Central memory CD8-positive, alpha-beta T cell (primary cell): ENCODE measurements around the gene FAF2.
"Not testable (repeated sequence)": the region's sequence is repeated elsewhere in the genome, so short reads cannot be mapped to it uniquely, and the experiment has no call there.

Source experiments
- ATAC-seq: fragments of 150-1000 bp; cut with Tn5 transposase; replicated peaks from 2 replicates; pipeline ENCODE4 v1.10.0; 2022; ENCODE audit warnings: mild to moderate bottlenecking, moderate FRiP score, moderate number of reproducible peaks; ENCODE audit not compliant: poor library complexity, severe bottlenecking; ENCODE audit errors: extremely low read depth
- DNase-seq, 2 donors: peaks; one replicate each; pipeline ENCODE4 v3.0.0; 2021; ENCODE audit warnings: low spot score in 2 of 2
- H3K27ac Mint-ChIP-seq: one replicate; pipeline ENCODE4 v1.8.0; 2022; ENCODE audit warnings: low read depth, mild to moderate bottlenecking, moderate library complexity, mixed read lengths
- H3K27me3 Mint-ChIP-seq: one replicate; pipeline ENCODE4 v1.8.0; 2022; ENCODE audit warnings: mixed read lengths
- H3K36me3 Mint-ChIP-seq: one replicate; pipeline ENCODE4 v1.8.0; 2022; ENCODE audit warnings: mild to moderate bottlenecking, moderate library complexity, mixed read lengths; ENCODE audit not compliant: insufficient read depth
- H3K4me1 Mint-ChIP-seq: one replicate; pipeline ENCODE4 v1.8.0; 2022; ENCODE audit warnings: mixed read lengths
- H3K4me3 Mint-ChIP-seq: one replicate; pipeline ENCODE4 v1.8.0; 2022; ENCODE audit warnings: mild to moderate bottlenecking, moderate library complexity, mixed read lengths
- H3K9me3 Mint-ChIP-seq: one replicate; pipeline ENCODE4 v1.8.0; 2022; ENCODE audit warnings: mixed read lengths

FAF2 gene

GRCh38 chr5:176425791-176426190 is 22.4 kb upstream of the FAF2 start:
- peaks cover 9% of the 10 kb centered on the region for H3K4me1 Mint-ChIP-seq
- no peaks in the 10 kb centered on the region for H3K9me3 Mint-ChIP-seq
- DNase-seq: no peak
- no peaks in the 10 kb centered on the region for H3K27me3 Mint-ChIP-seq
- H3K36me3 Mint-ChIP-seq: no peaks in the 10 kb centered on the region
- H3K4me3 Mint-ChIP-seq: no peak overlapping the region
- H3K27ac Mint-ChIP-seq: no peak overlapping the region
- no peak for ATAC-seq

- H3K4me3 Mint-ChIP-seq: no peak overlapping the region
- H3K4me1 Mint-ChIP-seq: peaks cover 10% of the 10 kb centered on the region
- H3K27me3 Mint-ChIP-seq: no peaks in the 10 kb centered on the region
- DNase-seq (no peak), ATAC-seq (no peak)
- no peak overlapping the region for H3K27ac Mint-ChIP-seq
- H3K36me3 Mint-ChIP-seq: no peaks in the 10 kb centered on the region
- H3K9me3 Mint-ChIP-seq: no peaks in the 10 kb centered on the region
Observed at GRCh38 chr5:176426876-176427275, 21.3 kb upstream of the FAF2 start.

- Mint-ChIP-seq H3K27me3 (no peaks in the 10 kb centered on the region), H3K9me3 (no peaks in the 10 kb centered on the region), H3K27ac (no peak overlapping the region), H3K4me1 (peaks cover 10% of the 10 kb centered on the region), H3K4me3 (no peak overlapping the region), H3K36me3 (no peaks in the 10 kb centered on the region)
- ATAC-seq: no peak
- no peak for DNase-seq
Observed at GRCh38 chr5:176427971-176428370, 20.2 kb upstream of the FAF2 start.

GRCh38 chr5:176429972-176430371 is 18.2 kb upstream of the FAF2 start:
- peaks cover 10% of the 10 kb centered on the region for H3K4me1 Mint-ChIP-seq
- no peak for ATAC-seq
- H3K4me3 Mint-ChIP-seq: no peak overlapping the region
- no peaks in the 10 kb centered on the region for H3K36me3 Mint-ChIP-seq
- no peak for DNase-seq
- no peaks in the 10 kb centered on the region for H3K27me3 Mint-ChIP-seq
- no peak overlapping the region for H3K27ac Mint-ChIP-seq
- H3K9me3 Mint-ChIP-seq: no peaks in the 10 kb centered on the region

- no peak for DNase-seq
- Mint-ChIP-seq H3K4me1 (peaks cover 20% of the 10 kb centered on the region), H3K27me3 (no peaks in the 10 kb centered on the region), H3K9me3 (no peaks in the 10 kb centered on the region), H3K4me3 (no peak overlapping the region), H3K36me3 (no peaks in the 10 kb centered on the region), H3K27ac (no peak overlapping the region)
- no peak for ATAC-seq
Observed at GRCh38 chr5:176432707-176433106, 15.5 kb upstream of the FAF2 start.

GRCh38 chr5:176436656-176437055 is 11.5 kb upstream of the FAF2 start:
- H3K36me3 Mint-ChIP-seq: no peaks in the 10 kb centered on the region
- no peak overlapping the region for H3K27ac Mint-ChIP-seq
- H3K4me3 Mint-ChIP-seq: peak overlapping the region; percentile 58
- ATAC-seq (peak; percentile 10), DNase-seq (no peak)
- H3K4me1 Mint-ChIP-seq: peaks cover 11% of the 10 kb centered on the region
- no peaks in the 10 kb centered on the region for H3K9me3 Mint-ChIP-seq
- peaks cover 12% of the 10 kb centered on the region for H3K27me3 Mint-ChIP-seq

GRCh38 chr5:176438959-176439757 is 9.0 kb upstream of the FAF2 start:
- no peaks in the 10 kb centered on the region for H3K9me3 Mint-ChIP-seq
- ATAC-seq (no peak), DNase-seq (no peak)
- no peaks in the 10 kb centered on the region for H3K36me3 Mint-ChIP-seq
- H3K27ac Mint-ChIP-seq: no peak overlapping the region
- H3K4me3 Mint-ChIP-seq: no peak overlapping the region
- peaks cover 11% of the 10 kb centered on the region for H3K4me1 Mint-ChIP-seq
- H3K27me3 Mint-ChIP-seq: peaks cover 19% of the 10 kb centered on the region

GRCh38 chr5:176440927-176441706 is 7.1 kb upstream of the FAF2 start:
- DNase-seq: no peak
- H3K4me3 Mint-ChIP-seq: no peak overlapping the region
- no peak overlapping the region for H3K27ac Mint-ChIP-seq
- H3K4me1 Mint-ChIP-seq: peaks cover 11% of the 10 kb centered on the region
- H3K9me3 Mint-ChIP-seq: no peaks in the 10 kb centered on the region
- no peaks in the 10 kb centered on the region for H3K36me3 Mint-ChIP-seq
- H3K27me3 Mint-ChIP-seq: peaks cover 19% of the 10 kb centered on the region
- ATAC-seq: no peak

- ATAC-seq (no peak), DNase-seq (no peak)
- Mint-ChIP-seq H3K27me3 (peaks cover 19% of the 10 kb centered on the region), H3K4me1 (peaks cover 9% of the 10 kb centered on the region), H3K9me3 (no peaks in the 10 kb centered on the region), H3K4me3 (no peak overlapping the region), H3K27ac (no peak overlapping the region), H3K36me3 (no peaks in the 10 kb centered on the region)
Observed at GRCh38 chr5:176441921-176442323, 6.3 kb upstream of the FAF2 start.

- not testable (repeated sequence) for H3K4me3 Mint-ChIP-seq, H3K27ac Mint-ChIP-seq, ATAC-seq, H3K4me1 Mint-ChIP-seq, H3K36me3 Mint-ChIP-seq, DNase-seq, H3K9me3 Mint-ChIP-seq
- H3K27me3 Mint-ChIP-seq: peaks cover 19% of the 10 kb centered on the region
Observed at GRCh38 chr5:176442911-176443310, 5.3 kb upstream of the FAF2 start.

- ATAC-seq (no peak), DNase-seq (no peak)
- Mint-ChIP-seq H3K9me3 (no peaks in the 10 kb centered on the region), H3K36me3 (peaks cover 15% of the 10 kb centered on the region), H3K27me3 (peaks cover 19% of the 10 kb centered on the region), H3K4me1 (peaks cover 23% of the 10 kb centered on the region), H3K4me3 (no peak overlapping the region), H3K27ac (no peak overlapping the region)
Observed at GRCh38 chr5:176444742-176445141, 3.4 kb upstream of the FAF2 start.

GRCh38 chr5:176446028-176446665 is 2.0 kb upstream of the FAF2 start:
- DNase-seq: no peak
- H3K27me3 Mint-ChIP-seq: peaks cover 12% of the 10 kb centered on the region
- H3K36me3 Mint-ChIP-seq: peaks cover 15% of the 10 kb centered on the region
- peak overlapping the region; percentile 85 for H3K4me3 Mint-ChIP-seq
- H3K9me3 Mint-ChIP-seq: no peaks in the 10 kb centered on the region
- H3K27ac Mint-ChIP-seq: no peak overlapping the region
- no peak for ATAC-seq
- H3K4me1 Mint-ChIP-seq: peaks cover 34% of the 10 kb centered on the region
